Hepatocyte (in vitro differentiated cells): ENCODE measurements around the gene STRA8.

Experiments used
- CTCF ChIP-seq: fragments of 200-600 bp; sonication (generic); IDR thresholded peaks from 2 replicates; pipeline ENCODE4 v1.5.1; 2016; ENCODE audit warnings: antibody characterized with exemption, mild to moderate bottlenecking; ENCODE audit not compliant: poor library complexity
- EZH2 ChIP-seq: fragments of 200-600 bp; sonication (generic); IDR thresholded peaks from 2 replicates; pipeline ENCODE4 v1.6.1; 2016; ENCODE audit warnings: antibody characterized with exemption, mild to moderate bottlenecking, borderline replicate concordance
- EZH2phosphoT487 ChIP-seq: fragments of 200-600 bp; sonication (generic); IDR thresholded peaks from one replicate; pipeline ENCODE4 v1.6.1; 2018; ENCODE audit warnings: antibody characterized with exemption, mild to moderate bottlenecking, low read depth, moderate library complexity; ENCODE audit not compliant: unreplicated experiment, severe bottlenecking

DNA sequence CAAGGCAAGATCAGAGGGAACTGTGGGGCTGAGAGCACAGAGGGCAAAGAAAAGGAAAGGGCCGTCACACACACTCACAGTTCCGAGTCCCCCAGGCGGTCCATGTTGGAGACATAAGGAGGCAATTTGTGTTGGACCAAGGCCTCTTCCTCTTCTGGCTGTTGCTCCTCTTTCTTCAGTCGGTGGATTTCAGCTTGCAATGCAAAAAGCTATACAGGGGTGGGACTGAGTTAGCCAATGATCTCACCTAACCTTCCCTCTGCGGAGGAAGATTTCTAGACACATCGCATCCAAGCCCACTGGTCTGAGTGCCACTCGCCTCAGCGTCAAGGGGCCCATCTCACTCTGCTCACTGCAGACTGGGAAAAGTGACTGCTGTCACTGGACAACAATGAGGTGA, 27.8 kb upstream of the STRA8 start:
- no peak for TF ChIP-seq CTCF
- TF ChIP-seq EZH2, result no peak
- TF ChIP-seq EZH2phosphoT487, result no peak
